NT2/D1 (cell line): ENCODE results near the gene ADPRM.

Source experiments
- YY1 ChIP-seq: IDR thresholded peaks from 2 replicates; pipeline ENCODE4 v1.6.1; 2011; ENCODE audit not compliant: insufficient read length, insufficient read depth
- ZNF274 ChIP-seq: IDR thresholded peaks from 2 replicates; pipeline ENCODE4 v1.6.1; 2011; ENCODE audit warnings: mild to moderate bottlenecking, low read depth, low read length

GRCh38 chr17:10737736-10738135 is 40.3 kb downstream of the ADPRM start:
- TF ChIP-seq ZNF274: no peak
- no peak for TF ChIP-seq YY1
